ENCODE data around the gene CHI3L1. TPM values are rescaled to one million over a fixed set of nuclear protein-coding genes. Genes with fewer than 3 reads are reported as not detected.

CHI3L1 gene
- total and polyA plus RNA-seq, 4 donors, result 5.0 to 34.7 (median 15.9) TPM

- Histone ChIP-seq H3K27me3 (ENCODE audit: control insufficient read depth in 4 of 4, insufficient read depth in 4 of 4, low read length in 3 of 4) (no peaks in the 10 kb centered on the region), H3K36me3 (ENCODE audit: control insufficient read depth in 4 of 4, insufficient read depth in 3 of 4, low read depth in 1 of 4, low read length in 3 of 4) (no peaks in the 10 kb centered on the region), H3K27ac (ENCODE audit: low read depth in 1 of 2, low read length in 2 of 2) (no peak overlapping the region), H3K9ac (ENCODE audit: low read depth in 1 of 2, low read length in 2 of 2) (no peak overlapping the region), H3K4me3 (ENCODE audit: low read depth in 1 of 3, low read length in 3 of 3) (no peak overlapping the region), H3K9me3 (ENCODE audit: control insufficient read depth in 4 of 4, low read length in 3 of 4) (no peaks in the 10 kb centered on the region), H3K4me1 (ENCODE audit: control insufficient read depth in 4 of 4, insufficient read depth in 4 of 4, low read length in 3 of 4) (peaks cover 0 to 2% (median under 1%) of the 10 kb centered on the region in 4 donors)
- WGBS, result 79% methylated on average over 10 of the region's 10 CpGs
- TF ChIP-seq EGR1 (IDR thresholded peaks at IDR 0.05; ENCODE audit: low read depth in 2 of 2) (no peak), RXRA (IDR thresholded peaks at IDR 0.05) (no peak), ZBTB33 (IDR thresholded peaks at IDR 0.05) (no peak), REST (IDR thresholded peaks at IDR 0.05) (no peak), MAX (IDR thresholded peaks at IDR 0.05) (no peak), GABPA (IDR thresholded peaks at IDR 0.05 in 1 of 2, conservative IDR thresholded peaks at IDR 0.05 in 1 of 2) (no peak), HNF4G (IDR thresholded peaks at IDR 0.05) (no peak), HNF4A (conservative IDR thresholded peaks at IDR 0.05) (no peak)
- no peak for DNase-seq (ENCODE audit: low spot score)
These were observed 4.7 kb downstream of the CHI3L1 start for GRCh38 chr1:203181586-203182386.

- Histone ChIP-seq H3K4me3 (ENCODE audit: low read depth in 1 of 3, low read length in 3 of 3) (no peak overlapping the region), H3K27me3 (ENCODE audit: control insufficient read depth in 4 of 4, insufficient read depth in 4 of 4, low read length in 3 of 4) (no peaks in the 10 kb centered on the region), H3K27ac (ENCODE audit: low read depth in 1 of 2, low read length in 2 of 2) (no peak overlapping the region), H3K9ac (ENCODE audit: low read depth in 1 of 2, low read length in 2 of 2) (no peak overlapping the region), H3K9me3 (ENCODE audit: control insufficient read depth in 4 of 4, low read length in 3 of 4) (no peaks in the 10 kb centered on the region), H3K36me3 (ENCODE audit: control insufficient read depth in 4 of 4, insufficient read depth in 3 of 4, low read depth in 1 of 4, low read length in 3 of 4) (no peaks in the 10 kb centered on the region), H3K4me1 (ENCODE audit: control insufficient read depth in 4 of 4, insufficient read depth in 4 of 4, low read length in 3 of 4) (no peaks in the 10 kb centered on the region)
- 83% methylated on average over 11 of the region's 11 CpGs for WGBS
- no peak for TF ChIP-seq SP1 (IDR thresholded peaks at IDR 0.05)
- TF ChIP-seq TAF1 (conservative IDR thresholded peaks at IDR 0.05), result no peak
- no peak for TF ChIP-seq EGR1 (IDR thresholded peaks at IDR 0.05; ENCODE audit: low read depth in 2 of 2)
- no peak for TF ChIP-seq GABPA (IDR thresholded peaks at IDR 0.05 in 1 of 2, conservative IDR thresholded peaks at IDR 0.05 in 1 of 2)
- no peak for TF ChIP-seq CTCF (IDR thresholded peaks at IDR 0.05; ENCODE audit: low read depth, low read length, missing input control)
- TF ChIP-seq JUND (IDR thresholded peaks at IDR 0.05), result no peak
- TF ChIP-seq FOXA2 (IDR thresholded peaks at IDR 0.05), result no peak
- TF ChIP-seq YY1 (IDR thresholded peaks at IDR 0.05), result no peak
- no peak for TF ChIP-seq RAD21 (IDR thresholded peaks at IDR 0.05)
- TF ChIP-seq ZBTB33 (IDR thresholded peaks at IDR 0.05), result no peak
- no peak for TF ChIP-seq RXRA (IDR thresholded peaks at IDR 0.05)
- TF ChIP-seq HNF4G (IDR thresholded peaks at IDR 0.05), result no peak
- no peak for TF ChIP-seq HNF4A (conservative IDR thresholded peaks at IDR 0.05)
- TF ChIP-seq ATF3 (IDR thresholded peaks at IDR 0.05), result no peak
- no peak for DNase-seq (ENCODE audit: low spot score)
These were observed 5.7 kb downstream of the CHI3L1 start for GRCh38 chr1:203180611-203181330.
